ENCODE data around the gene ZNF615. TPM values are rescaled to one million over a fixed set of nuclear protein-coding genes. Genes with fewer than 3 reads are reported as not detected.
"Not testable (repeated sequence)": the region's sequence is repeated elsewhere in the genome, so short reads cannot be mapped to it uniquely, and the experiment has no call there.

ZNF615 gene
- total RNA-seq, 4 donors from 2014 or later = 15.3 to 29.6 (median 21.6) TPM

DNA sequence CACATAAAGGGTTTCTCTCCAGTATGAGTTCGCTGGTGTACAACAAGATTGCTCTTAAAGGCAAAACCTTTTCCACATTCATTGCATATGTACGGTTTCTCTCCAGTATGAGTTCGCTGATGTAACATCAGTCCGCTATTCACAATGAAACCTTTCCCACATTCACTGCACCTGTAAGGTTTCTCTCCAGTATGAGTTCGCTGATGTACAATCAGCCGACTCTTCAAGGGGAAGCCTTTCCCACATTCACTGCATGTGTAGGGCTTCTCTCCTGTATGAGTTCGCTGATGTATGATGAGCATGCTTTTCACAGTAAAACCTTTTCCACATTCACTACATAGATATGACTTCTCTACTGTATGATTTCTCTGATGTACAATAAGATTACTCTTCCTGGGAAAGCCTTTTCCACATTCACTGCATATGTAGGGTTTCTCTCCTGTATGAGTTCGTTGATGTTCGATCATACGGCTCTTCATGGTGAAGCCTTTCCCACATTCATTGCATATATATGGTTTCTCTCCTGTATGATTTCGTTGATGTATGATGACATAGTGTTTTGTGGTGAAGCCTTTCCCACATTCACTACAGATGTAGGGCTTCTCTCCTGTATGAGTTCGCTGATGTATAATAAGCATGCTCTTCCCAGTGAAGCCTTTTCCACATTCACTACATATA lies 26.2 kb upstream of the ZNF615 start:
- TF ChIP-seq, protein P1, sequence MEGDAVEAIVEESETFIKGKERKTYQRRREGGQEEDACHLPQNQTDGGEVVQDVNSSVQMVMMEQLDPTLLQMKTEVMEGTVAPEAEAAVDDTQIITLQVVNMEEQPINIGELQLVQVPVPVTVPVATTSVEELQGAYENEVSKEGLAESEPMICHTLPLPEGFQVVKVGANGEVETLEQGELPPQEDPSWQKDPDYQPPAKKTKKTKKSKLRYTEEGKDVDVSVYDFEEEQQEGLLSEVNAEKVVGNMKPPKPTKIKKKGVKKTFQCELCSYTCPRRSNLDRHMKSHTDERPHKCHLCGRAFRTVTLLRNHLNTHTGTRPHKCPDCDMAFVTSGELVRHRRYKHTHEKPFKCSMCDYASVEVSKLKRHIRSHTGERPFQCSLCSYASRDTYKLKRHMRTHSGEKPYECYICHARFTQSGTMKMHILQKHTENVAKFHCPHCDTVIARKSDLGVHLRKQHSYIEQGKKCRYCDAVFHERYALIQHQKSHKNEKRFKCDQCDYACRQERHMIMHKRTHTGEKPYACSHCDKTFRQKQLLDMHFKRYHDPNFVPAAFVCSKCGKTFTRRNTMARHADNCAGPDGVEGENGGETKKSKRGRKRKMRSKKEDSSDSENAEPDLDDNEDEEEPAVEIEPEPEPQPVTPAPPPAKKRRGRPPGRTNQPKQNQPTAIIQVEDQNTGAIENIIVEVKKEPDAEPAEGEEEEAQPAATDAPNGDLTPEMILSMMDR (IDR thresholded peaks at IDR 0.05) = no peak
- TF ChIP-seq POLR2A (IDR thresholded peaks at IDR 0.05) (no peak), EP300 (IDR thresholded peaks at IDR 0.05) (no peak)
- Histone ChIP-seq H3K27me3 (no peaks in the 10 kb centered on the region), H3K9me3 (peaks cover 0 to 96% (median 49%) of the 10 kb centered on the region in 4 donors), H3K36me3 (peaks cover 9 to 85% (median 36%) of the 10 kb centered on the region in 3 donors), H3K4me3 (no peak overlapping the region), H3K27ac (no peak overlapping the region), H3K4me1 (peaks cover 0 to under 1% (median under 1%) of the 10 kb centered on the region in 4 donors)
- DNase-seq (ENCODE audit: low spot score in 2 of 2) = no peak
- WGBS, 2 donors = 97 to 98% methylated on average over 12 of the region's 12 CpGs

- Histone ChIP-seq H3K27ac (peak overlapping the region; percentile 81 to 97 (median 90)), H3K4me1 (peaks cover 3 to 20% (median 7%) of the 10 kb centered on the region in 4 donors), H3K36me3 (peaks cover 4 to 64% (median 23%) of the 10 kb centered on the region in 3 donors), H3K4me3 (peak overlapping the region; percentile 69 to 81 (median 76)), H3K27me3 (no peaks in the 10 kb centered on the region), H3K9me3 (peaks cover 0 to 72% (median 22%) of the 10 kb centered on the region in 4 donors)
- TF ChIP-seq EP300 (IDR thresholded peaks at IDR 0.05) = no peak
- DNase-seq (ENCODE audit: low spot score in 2 of 2) = no peak
- WGBS, 2 donors = 17% methylated on average over 5 of the region's 5 CpGs
Observed at GRCh38 chr19:52028780-52029123, 20.7 kb upstream of the ZNF615 start.

DNA sequence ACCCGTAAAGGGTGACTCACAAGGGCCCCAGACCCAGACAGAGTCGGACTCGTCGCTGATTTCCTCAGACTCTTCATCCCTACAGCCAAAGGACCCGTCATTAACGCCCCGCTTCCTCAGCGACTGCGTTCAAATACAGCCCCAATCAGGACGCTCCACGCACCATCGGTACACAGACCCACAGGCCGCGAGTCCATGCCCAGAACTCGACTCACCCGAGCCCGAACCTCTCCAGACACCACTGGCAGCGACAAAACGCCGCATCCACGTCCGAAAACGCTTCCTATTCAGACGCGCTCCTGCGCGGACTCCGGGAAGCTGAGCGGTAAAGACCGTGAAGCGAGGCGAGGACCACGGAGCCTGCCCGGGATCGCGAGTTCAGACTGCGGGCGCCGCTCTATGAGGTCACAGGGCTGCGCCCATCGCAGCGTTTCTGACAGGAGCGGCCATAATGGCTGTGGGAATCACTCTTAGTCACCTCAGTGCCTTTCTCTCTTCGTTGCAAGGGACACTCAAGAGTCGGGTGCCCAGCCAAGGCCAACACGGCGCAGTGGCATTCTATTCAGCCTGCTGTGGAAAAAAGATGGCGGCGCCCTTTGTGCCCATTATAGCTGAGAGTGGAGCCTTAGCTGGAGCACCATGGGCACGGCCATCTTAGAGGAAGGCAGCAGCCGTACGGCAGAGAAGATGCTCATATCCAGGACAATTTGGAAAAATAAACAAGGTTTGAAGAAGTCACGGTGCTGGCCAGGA lies 20.2 kb upstream of the ZNF615 start, which contains the start of gene ZNF614:
Gene ZNF614 (minus strand): TSS at position 353 of the 753 bp plus-strand sequence. CDS start 2,634 bp downstream, outside the sequence.
- peak; percentile 58 to 73 for DNase-seq (ENCODE audit: low spot score in 2 of 2)
- Histone ChIP-seq H3K27me3 (no peaks in the 10 kb centered on the region), H3K4me1 (peaks cover 3 to 20% (median 7%) of the 10 kb centered on the region in 4 donors), H3K27ac (peak within 1 kb of the TSS; percentile 81 to 97 (median 90)), H3K9me3 (peaks cover 0 to 72% (median 21%) of the 10 kb centered on the region in 4 donors), H3K4me3 (peak within 1 kb of the TSS; percentile 69 to 81 (median 76)), H3K36me3 (peaks cover 4 to 64% (median 28%) of the 10 kb centered on the region in 3 donors)
- 0% methylated on average over 17 to 48 of the region's 53 CpGs for WGBS, 2 donors
- TF ChIP-seq EP300 (IDR thresholded peaks at IDR 0.05) = peak; percentile 74 to 80
- TF ChIP-seq, protein P1 (IDR thresholded peaks at IDR 0.05) = peak in 1 of 5 experiments; percentile 5
- TF ChIP-seq POLR2A (IDR thresholded peaks at IDR 0.05) = peak in 1 of 2 donors; percentile 10

DNA sequence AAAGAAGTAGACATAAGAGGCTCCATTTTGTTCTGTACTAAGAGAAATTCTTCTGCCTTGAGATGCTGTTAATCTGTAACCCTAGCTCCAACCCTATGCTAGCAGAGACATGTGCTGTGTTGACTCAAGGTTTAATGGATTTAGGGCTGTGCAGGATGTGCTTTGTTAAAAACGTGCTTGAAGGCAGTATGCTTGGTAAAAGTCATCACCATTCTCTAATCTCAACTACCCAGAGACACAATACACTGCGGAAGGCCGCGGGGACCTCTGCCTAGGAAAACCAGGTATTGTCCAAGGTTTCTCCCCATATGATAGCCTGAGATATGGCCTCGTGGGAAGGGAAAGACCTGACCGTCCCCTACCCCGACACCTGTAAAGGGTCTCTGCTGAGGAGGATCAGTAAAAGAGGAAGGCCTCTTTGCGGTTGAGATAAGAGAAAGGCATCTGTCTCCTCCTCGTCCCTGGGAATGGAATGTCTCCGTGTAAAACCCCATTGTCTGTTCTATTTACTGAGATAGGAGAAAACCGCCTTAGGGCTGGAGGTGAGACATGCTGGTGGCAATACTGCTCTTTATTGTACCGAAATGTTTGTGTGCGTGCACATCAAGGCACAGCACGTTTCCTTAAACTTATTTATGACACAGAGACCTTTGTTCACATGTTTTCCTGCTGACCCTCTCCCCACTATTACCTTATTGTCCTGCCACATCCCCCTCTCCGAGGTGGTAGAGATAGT lies 18.4 kb upstream of the ZNF615 start:
- not testable (repeated sequence) for H3K27ac ChIP-seq; H3K27me3 ChIP-seq; DNase-seq (ENCODE audit: low spot score in 2 of 2); H3K4me3 ChIP-seq
- peaks cover 0 to 72% (median 18%) of the 10 kb centered on the region in 4 donors for H3K9me3 ChIP-seq
- WGBS, 2 donors = 77 to 87% methylated on average over 15 of the region's 15 CpGs
- peaks cover 4 to 67% (median 45%) of the 10 kb centered on the region in 3 donors for H3K36me3 ChIP-seq
- peaks cover 3 to 20% (median 7%) of the 10 kb centered on the region in 4 donors for H3K4me1 ChIP-seq

GRCh38 chr19:52024478-52024877 lies 16.5 kb upstream of the ZNF615 start:
- Histone ChIP-seq H3K9me3 (peaks cover 0 to 73% (median 26%) of the 10 kb centered on the region in 4 donors), H3K4me1 (peaks cover 3 to 20% (median 7%) of the 10 kb centered on the region in 4 donors), H3K36me3 (peaks cover 4 to 76% (median 55%) of the 10 kb centered on the region in 3 donors)
- not testable (repeated sequence) for H3K27me3 ChIP-seq; H3K4me3 ChIP-seq; DNase-seq (ENCODE audit: low spot score in 2 of 2); H3K27ac ChIP-seq
- 90 to 96% methylated on average over 4 of the region's 4 CpGs for WGBS, 2 donors

GRCh38 chr19:52022193-52022592 lies 14.2 kb upstream of the ZNF615 start:
- no peak for DNase-seq (ENCODE audit: low spot score in 2 of 2)
- Histone ChIP-seq H3K4me3 (no peak overlapping the region), H3K9me3 (peaks cover 0 to 96% (median 36%) of the 10 kb centered on the region in 4 donors), H3K4me1 (peaks cover 0 to 9% (median 3%) of the 10 kb centered on the region in 4 donors), H3K27me3 (no peaks in the 10 kb centered on the region), H3K27ac (no peak overlapping the region), H3K36me3 (peaks cover 5 to 99% (median 69%) of the 10 kb centered on the region in 3 donors)
- WGBS, 2 donors = 98% methylated on average over 15 of the region's 15 CpGs
- no peak for TF ChIP-seq EP300 (IDR thresholded peaks at IDR 0.05)
- no peak for TF ChIP-seq POLR2A (IDR thresholded peaks at IDR 0.05)
- TF ChIP-seq, protein P1 (IDR thresholded peaks at IDR 0.05) = no peak

Data from tibial nerve (tissue), 4 donors.